ENCODE data around the gene ACLY. TPM values are rescaled to one million over a fixed set of nuclear protein-coding genes. Genes with fewer than 3 reads are reported as not detected.
A peak's percentile ranks its signal among the peaks of the same experiment; 100 is the strongest.

ACLY gene
- total RNA-seq: 106 TPM

DNA sequence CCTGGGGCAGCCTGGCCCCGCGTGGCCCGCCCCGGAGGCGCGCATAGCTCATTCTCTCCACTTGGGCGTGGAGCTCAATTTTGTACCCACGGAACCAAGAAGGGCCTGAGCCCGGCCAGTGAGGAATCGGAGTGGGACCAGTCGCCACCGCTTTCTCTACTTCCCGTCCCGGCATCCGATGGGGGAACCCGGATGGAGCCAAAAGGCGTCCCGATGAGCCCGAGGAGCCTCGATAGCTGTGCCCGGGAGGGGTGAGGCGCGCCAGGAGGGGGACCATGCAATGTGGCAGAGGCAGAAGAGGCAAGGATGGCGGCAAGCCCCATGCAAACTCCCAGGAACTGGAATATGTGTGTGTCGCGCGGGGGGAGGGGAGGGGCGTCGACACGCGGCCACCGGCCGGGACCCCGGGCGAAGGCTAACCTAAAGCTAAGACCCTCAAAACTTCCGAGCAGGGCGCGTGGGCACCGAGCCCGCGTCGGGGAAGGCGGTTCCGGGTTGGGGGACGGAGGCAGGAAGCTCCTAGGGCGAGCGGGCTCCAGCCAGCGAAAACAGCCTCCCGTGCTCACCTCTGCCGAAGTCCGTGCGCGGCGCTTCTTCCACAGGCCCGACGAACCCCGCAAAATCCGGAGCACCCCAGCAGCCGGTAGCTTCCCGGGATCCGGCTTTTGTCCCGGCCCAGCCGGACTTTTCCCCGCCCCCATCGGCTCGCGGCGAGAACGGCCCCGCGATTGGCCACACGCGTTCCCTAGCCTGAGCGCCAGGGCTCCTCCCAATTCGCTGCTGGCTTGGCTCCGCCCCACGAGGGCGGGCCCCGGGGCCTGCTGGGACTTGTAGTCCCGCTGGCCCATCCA lies at the start of gene ACLY:
ACLY (minus strand) TSS at position 638 of the 851 bp plus-strand sequence. CDS start 5,078 bp downstream, outside the sequence.
- DNase-seq: peak; percentile 97

DNA sequence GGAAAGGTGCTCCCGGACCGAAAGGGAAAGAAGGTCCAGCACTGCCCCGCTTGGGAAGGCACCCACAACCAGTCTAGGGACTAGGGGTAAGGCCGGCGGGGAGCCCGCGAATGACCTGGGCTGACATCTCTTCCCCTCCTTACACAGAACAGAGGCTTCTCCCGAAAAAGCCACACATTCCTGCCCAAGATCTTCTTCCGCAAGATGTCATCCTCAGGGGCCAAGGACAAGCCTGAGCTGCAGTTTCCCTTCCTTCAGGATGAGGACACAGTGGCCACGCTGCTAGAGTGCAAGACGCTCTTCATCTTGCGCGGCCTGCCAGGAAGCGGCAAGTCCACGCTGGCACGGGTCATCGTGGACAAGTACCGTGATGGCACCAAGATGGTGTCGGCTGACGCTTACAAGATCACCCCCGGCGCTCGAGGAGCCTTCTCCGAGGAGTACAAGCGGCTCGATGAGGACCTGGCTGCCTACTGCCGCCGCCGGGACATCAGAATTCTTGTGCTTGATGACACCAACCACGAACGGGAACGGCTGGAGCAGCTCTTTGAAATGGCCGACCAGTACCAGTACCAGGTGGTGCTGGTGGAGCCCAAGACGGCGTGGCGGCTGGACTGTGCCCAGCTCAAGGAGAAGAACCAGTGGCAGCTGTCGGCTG lies 49.3 kb upstream of the ACLY start:
- DNase-seq: no peak

DNA sequence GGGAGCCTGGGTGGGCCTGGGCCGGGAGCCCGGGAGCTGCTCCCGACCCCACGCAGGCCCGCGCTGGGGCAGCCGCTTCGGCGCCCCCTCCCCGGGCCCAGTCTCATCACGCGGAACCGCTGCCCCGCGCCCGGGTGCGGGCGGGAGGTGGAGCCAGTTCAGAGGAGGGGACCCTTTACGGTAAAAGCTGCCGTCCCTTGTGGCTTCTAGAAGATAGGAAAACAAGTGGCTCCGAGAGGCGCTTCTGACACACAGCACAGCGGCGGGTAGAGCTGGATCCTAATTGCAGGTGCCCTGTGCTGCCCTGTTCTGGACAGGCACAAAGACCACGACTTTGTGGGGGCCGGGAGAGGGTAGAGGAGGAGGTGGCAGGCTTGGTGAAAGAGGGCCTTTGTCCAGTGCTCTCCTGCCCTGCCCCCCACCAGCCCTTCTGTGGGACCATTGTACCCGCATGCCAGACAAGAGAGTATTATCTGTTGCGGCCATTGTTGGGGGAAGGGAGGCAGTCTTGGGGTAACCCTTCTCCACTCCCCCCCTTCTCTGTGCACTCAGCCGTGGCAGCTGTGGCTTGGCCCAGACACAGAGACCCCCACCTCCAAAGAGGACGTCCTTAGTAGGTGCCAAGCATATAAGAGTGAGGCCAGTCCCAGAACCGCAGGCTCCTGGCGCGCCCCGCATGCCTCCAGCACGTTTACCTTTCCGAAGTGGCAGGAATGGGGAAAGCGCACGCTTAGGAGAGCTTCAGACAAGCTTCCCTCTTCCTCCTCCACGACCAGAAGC lies 48.6 kb upstream of the ACLY start:
- DNase-seq: no peak

DNA sequence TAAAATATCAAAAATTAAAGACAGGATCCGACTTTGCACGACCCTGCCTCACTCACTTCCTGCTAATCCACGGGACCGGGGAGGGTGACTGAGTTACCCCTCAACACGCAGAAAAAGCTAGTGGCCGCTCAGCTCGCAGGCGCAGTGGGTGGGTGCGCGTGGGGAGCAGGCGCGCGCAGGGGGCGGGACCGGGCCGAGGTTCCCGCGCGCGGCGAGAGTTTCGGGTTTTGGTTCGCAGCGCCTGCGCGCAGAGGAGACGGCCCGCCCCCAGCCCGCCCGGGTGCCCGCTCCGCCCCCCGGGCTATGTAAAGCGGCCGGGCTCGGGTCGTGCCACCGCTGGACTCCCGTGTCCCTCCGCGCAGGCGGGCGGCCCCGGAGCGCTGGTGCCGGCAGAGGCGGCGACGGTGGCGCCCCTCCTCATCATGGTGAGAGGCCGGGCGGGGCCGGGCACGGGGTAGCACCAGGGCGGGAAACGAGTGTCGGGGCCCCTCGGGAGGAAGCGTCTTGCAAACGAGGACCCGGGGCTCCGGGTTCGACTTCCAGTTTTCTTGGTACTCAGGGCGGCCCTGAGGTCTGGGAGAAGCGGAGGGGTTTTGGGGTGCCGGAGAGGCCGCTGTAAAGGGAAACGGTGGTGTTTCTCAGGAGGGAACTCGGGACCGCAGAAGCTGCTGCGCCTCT lies 47.9 kb upstream of the ACLY start, which contains the start of gene CNP:
CNP (plus strand) TSS at position 333 of the 678 bp plus-strand sequence; CDS start at position 423, 90 bp downstream.
- peak; percentile 74 for DNase-seq

DNA sequence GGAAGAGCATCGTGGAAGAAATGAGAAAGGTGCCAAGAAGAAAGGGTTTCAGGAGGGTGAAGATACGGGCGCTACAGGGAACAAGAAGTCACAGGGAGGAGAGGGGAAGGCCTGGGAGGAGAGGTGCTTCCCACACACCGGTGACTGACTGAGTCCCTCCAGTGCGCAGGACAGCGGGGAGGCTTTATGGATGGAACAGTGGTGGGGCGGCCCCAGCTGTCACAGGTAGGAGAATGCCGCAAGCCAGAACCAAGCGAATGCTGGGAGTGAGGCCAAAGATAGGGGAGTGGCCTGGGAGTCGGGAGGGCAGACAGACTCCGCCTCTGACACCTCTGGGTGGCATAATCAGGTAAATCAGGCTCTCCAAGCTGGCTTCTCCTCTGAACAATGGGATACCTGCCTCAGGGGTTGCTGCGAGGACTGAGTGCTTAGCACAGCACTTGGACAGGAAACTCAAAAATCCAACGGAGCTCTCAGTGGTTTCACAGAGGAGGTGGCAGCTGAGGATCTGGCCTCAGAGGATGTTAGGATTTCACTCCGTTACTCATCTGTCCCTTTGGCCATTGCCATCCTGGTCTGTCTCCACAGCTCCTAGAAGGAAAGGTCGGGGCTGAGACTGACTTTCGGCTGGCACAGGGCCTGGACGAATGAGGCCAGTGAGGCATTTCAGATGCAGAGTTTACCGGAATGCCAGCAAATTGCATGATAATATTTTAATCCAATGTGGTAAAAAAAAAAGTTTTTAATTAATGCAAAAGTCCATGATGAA lies 47.1 kb upstream of the ACLY start:
- DNase-seq: no peak

DNA sequence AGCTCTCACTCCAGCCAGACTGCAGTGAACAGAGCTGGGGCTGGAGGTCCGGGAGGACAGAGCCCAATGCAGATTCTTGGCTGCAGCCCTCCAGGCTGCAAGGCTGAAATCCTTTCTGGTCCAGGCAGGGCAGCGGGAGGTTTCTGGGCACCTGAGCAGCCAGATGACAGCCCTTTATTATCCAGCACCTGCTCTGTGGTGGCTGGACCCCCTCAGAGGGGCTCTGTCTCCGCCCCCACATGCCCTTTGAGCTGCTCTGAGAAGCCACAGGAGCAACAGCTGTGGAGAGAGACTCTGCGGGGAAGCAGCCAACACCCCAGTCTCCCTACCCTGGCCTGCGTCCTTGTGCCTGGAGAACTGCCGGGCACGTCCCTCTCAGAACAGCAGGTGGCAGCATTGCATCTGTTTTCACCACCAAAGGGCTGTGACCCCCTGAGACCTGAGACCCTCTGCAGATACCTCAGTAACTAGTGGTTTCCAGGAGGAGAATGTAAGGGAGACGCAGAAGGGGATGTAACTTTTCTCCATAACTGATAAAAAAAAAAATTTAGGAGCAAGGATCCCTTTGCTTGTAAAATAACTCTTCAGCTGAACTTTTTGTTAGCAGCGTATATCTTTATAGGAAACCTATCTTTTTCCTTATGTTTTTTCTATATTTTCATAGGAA lies 44.1 kb upstream of the ACLY start:
- peak; percentile 36 for DNase-seq

DNA sequence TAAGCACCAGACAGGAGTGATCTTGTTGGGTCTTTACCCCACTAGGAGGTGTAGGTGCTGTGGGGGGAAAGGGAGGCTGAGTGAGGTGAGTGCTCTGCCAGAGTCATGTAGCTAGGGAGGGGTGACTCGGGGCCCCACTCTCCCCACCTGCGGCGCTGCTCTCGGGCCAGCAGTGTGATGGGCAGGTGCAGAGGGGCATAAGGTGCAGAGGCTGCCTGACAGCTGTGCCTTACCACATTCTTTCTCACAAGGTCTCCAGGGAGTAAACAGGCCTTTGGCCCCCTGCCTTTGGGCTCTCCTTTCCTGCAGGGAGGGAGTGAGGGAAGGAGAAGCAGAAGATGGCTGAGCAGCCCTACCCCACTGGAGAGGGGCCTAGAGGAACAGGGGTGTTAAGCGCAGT lies 43.4 kb upstream of the ACLY start:
- no peak for DNase-seq

DNA sequence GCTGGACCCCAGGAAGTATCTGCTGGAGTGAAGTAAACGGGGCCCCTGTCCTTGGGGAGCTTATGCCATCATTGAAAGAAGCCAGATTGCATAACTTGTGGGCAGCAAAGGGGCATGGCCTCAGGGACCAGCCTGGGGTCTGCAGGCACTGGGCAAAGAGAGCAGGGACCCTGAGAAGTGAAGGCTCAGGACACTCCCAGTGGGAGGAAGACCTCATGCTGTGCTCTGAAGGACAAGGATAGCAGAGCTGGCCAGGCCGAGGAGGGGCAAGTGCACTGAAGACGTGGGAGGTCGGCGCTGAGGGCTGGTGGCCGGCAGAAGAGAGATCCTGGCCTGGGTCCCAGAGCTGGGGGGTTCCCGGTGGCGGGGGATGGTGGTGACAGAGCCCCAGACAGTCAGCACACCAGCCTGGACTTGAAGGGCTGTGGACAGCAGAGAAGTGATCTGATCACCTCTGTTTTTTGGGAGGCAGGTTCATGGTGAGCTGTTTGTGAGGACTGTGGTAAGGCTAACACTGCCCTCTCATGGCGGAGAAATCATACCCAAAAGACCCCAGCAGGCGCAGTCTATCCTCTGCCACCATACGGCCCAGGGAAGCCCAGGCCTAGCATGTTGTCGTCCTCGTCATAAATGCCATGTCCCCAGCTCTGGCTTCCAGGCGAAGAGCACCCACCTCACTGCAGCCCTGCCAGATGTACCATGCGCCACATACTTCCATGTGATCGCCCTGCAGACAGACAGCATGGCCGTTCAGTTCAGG lies 40.8 kb upstream of the ACLY start:
- DNase-seq: no peak

DNA sequence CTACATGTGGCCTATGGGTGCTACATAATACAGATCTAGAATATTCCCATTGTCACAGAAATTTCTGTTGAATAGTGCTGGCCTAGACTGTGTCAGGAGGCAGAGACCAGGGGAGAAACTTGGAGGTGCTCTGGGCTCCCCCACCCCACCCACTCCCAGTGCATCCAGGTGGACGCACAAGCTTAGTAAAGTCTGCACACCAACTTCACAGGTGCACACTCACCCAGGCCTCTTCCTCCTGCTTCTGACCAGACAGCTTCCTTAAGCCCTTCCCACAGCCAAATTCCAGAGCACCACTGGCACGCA lies 40.2 kb upstream of the ACLY start:
- DNase-seq: no peak

DNA sequence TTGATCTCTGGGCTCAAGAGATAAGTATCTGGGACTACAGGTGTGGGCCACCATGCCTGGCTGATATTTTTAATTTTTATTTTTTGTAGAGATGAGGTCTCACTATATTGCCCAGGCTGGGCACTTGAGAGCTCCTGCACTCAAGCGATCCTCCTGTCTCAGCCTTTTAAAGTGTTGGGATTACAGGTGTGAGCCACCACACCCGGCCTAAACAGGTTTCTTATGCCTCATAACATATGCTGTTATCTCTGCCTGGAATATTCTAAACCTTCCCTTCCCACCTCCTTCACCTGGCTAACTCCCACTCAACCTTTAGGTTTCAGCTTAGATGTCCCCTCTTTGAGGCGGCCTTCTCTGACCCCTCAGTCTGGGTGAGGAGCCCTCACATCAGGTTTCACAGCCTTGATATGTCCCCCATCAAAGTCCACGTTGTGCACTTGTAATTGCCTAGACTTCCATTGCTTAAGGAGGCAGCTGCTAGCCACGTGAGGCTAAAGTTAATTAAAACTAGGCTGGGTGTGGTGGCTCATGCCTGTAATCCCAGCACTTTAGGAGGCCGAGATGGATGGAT lies 39.2 kb upstream of the ACLY start:
- no peak for DNase-seq

DNA sequence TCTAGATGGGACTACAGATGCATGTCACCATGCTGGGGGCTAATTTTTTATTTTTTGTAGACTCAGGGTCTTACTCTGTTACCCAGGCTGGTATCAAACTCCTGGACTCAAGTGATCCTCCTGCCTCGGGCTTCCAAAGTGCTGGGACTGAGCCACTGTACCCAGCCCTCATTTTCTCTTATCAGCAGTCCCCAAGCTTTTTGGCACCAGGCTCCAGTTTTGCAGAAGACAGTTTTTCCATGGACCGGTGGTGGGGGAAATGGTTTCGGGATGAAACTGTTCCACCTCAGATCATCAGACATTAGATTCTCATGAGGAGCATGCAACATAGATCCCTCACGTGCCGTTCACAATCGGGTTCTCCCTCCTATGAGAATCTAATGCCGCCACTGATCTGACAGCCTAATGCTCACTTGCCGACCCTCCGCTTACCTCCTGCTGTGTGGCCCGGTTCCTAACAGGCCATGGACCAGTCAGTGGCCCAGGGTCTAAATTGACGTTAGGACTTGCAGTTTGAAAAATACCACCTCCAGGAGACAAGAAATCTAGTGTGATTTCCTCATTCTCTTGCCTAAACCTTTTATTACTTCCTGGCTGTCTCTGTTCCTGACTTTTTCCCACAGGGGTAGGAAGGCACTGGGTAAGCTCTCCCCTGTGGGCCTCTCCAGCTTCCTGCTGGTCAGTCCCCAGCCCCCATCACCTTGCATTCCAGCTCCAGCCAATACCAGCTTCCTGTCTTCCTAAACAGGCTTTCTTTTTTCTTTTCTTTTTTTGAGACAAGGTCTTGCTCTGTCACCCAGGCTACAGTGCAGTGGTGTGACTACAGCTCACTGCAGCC lies 38.5 kb upstream of the ACLY start:
- no peak for DNase-seq

DNA sequence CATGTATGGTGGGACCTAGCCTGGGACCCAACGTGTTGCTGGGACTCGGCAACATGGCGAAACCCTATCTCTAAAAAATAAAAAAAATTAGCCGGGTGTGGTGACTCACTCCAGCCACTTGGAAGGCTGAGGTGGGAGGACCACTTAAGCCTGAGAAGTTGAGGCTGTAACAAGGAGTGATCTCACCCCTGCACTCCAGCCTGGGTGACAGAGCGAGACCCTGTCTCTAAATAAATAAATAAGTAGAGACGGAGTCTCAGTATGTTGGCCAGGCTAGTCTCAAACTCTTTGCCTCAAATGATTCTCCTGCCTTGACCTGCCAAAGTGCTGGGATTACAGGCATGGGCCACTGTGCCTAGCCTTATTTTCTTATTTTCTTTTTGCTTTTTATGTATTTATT lies 37.8 kb upstream of the ACLY start:
- no peak for DNase-seq

DNA sequence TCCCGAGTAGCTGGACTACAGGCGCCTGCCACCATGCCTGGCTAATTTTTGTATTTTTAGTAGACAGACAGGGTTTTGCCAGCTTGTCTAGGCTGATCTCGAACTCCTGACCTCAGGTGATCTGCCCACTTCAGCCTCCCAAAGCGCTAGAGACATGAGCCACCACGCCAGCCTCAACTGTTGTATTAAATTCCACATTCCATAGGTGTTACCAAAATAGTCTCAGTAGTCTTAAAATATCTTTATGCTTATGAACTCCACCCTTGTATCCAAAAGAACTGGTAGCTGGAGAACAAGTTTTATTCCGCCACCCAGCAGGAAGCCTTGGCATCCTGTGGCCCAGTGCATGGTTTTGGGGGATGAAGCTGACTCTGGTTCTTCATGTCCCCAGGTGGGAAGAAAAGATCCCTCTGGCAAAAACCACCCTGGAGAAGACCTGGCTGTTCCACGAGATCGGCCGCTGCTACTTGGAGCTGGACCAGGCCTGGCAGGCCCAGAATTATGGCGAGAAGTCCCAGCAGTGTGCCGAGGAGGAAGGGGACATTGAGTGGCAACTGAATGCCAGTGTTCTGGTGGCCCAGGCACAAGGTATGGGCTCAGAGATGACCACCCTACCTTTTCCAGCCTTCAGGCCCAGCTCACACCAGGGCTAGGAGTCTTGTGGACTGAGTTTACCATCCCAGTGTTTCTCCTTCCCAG lies 30.2 kb upstream of the ACLY start:
- DNase-seq: no peak

DNA sequence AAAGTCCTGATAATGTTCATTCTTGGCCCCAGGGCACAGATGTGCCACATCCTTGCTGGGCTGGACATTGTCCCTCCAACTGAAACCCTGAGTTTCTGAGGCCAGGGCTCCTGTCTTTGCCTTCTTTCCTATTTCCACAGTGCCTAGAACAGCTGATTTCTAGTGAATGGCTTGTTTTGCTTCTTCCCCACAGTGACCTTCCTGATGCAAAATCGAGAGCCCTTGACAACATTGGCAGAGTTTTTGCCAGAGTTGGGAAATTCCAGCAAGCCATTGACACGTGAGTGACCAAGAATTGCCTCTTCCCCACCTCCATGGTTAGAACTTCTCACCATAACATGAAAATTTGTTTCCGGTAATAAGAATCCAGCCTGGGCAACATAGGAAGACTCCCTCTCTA lies 26.2 kb upstream of the ACLY start:
- no peak for DNase-seq

DNA sequence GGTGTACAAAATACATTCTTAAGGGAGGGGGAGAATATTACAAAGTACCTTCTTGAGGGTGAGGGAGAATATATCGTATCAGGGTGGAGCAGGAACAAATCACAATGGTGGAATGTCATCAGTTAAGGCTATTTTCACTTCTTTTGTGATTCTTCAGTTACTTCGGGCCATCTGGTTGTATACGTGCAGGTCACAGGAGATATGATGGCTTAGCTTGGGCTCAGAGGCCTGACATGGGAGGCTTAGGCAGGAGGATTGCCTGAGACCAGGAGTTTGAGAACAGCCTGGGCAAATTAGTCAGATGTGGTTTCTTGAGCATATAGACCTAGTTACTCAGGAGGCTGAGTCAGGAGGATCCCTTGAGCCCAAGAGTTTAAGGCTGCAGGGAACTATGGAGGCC lies 24.7 kb upstream of the ACLY start:
- DNase-seq: no peak

DNA sequence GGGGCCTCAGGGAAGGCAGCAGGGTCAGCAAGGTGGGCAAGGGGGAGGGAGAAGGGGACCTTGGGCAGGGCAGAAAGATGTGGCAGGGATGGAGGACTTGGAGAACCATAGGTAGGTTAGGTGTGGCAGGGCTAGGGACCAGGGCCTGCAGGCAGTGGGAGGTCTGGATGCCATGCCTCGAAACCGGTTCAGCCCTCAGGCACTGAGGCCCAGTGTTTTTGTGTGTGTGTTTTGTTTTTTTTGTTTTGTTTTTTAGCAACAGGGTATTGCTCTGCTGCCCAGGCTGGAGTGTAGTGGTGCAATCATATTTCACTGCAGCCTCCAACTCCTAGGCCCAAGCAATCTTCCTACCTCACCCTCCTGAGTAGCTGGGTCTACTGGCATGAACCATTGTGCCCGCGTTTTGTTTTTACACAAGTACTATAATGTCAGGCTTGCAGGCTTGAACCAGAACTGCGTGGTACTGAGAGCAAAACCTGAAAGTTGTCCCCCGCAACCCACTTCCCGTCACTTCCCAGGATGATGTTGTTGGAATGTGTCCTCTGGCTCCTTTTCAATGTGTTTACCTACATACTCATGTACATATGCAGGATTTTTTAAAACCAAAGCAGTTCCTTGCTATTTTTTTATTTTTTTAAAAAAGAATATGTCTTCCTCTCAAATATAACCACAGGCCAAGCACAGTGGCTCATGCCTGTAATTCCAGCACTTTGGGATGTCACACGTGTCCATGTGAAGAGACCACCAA lies 24.0 kb upstream of the ACLY start:
- no peak for DNase-seq

DNA sequence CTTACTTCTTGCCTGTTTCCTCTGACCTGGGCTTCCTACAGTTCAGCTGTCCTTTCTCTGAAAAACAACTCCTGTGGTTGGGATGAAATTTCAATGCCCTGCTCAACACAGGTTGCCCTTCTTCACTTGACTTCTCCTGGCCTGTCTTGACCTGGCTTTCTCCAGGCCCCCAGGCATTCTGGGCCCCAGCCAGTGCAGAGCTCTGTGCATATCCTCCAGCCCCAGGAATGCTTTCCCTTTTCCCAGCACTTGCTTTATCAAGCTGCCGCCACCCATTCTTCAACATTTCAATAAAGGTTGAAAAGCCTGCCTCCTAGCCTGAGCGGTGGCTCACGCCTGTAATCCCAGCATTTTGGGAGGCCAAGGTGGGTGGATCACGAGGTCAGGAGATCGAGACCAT lies 22.4 kb upstream of the ACLY start:
- no peak for DNase-seq

DNA sequence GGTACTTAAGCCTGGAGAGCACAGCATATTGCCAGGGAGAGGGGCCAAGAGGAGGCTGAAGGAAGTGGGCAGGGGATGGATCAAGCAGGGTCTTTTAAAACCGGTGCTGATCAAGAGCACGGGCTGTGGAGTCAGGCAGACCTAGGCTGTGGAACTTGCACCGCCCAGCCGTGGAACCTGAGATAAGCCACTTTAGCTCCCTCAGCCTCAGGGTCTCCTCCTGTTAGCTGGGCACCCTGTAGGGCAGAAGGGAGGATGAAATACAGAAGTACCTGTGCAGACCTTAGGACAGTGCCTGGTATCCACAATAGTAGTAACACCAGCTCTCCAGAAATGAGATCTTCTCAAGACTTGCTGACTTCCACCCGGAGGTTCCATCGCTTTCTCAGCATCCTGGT lies 20.9 kb upstream of the ACLY start:
- DNase-seq: no peak

Data from skin of body (tissue), 2 donors.